Neutrophil (primary cell): ENCODE measurements around the gene RNF149.
"Not testable (repeated sequence)": the region's sequence is repeated elsewhere in the genome, so short reads cannot be mapped to it uniquely, and the experiment has no call there.

Source experiments
- H3K27ac ChIP-seq: fragments of 200-600 bp; sonication (generic); 2 replicates; pipeline ENCODE4 v1.5.1; 2016; ENCODE audit warnings: mild to moderate bottlenecking, moderate library complexity
- H3K27me3 ChIP-seq: fragments of 200-600 bp; sonication (generic); 2 replicates; pipeline ENCODE4 v1.6.0; 2016; ENCODE audit warnings: mild to moderate bottlenecking
- H3K36me3 ChIP-seq: fragments of 200-600 bp; sonication (generic); 2 replicates; pipeline ENCODE4 v1.5.1; 2017
- H3K4me1 ChIP-seq, 2 experiments: fragments of 200-600 bp in 1 of 2; sonication (generic) in 1 of 2; 1 replicate in 1 of 2; 2 replicates in 1 of 2; pipeline versions ENCODE4 v1.5.1 to v1.6.1; 2013 to 2016; ENCODE audit warnings: low read depth in 1 of 2, low read length in 1 of 2, mild to moderate bottlenecking in 1 of 2, moderate library complexity in 1 of 2; ENCODE audit not compliant: control insufficient read depth in 1 of 2, insufficient read depth in 1 of 2
- H3K4me3 ChIP-seq, 2 experiments: fragments of 200-600 bp in 1 of 2; sonication (generic) in 1 of 2; 1 replicate in 1 of 2; 2 replicates in 1 of 2; pipeline ENCODE4 v1.5.1; 2013 to 2016; ENCODE audit warnings: low read depth in 1 of 2, low read length in 1 of 2, mild to moderate bottlenecking in 1 of 2, moderate library complexity in 1 of 2
- H3K9me3 ChIP-seq: fragments of 200-600 bp; sonication (generic); 2 replicates; pipeline ENCODE4 v1.5.1; 2016
- TF ChIP-seq, protein P1 (sequence below): fragments of 200-600 bp; sonication (generic); IDR thresholded peaks from 2 replicates; pipeline ENCODE4 v1.5.1; 2016; ENCODE audit warnings: antibody characterized with exemption

Gene RNF149

GRCh38 chr2:101253703-101254450, 54.6 kb downstream of the RNF149 start:
- TF ChIP-seq, protein P1, sequence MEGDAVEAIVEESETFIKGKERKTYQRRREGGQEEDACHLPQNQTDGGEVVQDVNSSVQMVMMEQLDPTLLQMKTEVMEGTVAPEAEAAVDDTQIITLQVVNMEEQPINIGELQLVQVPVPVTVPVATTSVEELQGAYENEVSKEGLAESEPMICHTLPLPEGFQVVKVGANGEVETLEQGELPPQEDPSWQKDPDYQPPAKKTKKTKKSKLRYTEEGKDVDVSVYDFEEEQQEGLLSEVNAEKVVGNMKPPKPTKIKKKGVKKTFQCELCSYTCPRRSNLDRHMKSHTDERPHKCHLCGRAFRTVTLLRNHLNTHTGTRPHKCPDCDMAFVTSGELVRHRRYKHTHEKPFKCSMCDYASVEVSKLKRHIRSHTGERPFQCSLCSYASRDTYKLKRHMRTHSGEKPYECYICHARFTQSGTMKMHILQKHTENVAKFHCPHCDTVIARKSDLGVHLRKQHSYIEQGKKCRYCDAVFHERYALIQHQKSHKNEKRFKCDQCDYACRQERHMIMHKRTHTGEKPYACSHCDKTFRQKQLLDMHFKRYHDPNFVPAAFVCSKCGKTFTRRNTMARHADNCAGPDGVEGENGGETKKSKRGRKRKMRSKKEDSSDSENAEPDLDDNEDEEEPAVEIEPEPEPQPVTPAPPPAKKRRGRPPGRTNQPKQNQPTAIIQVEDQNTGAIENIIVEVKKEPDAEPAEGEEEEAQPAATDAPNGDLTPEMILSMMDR = no peak

GRCh38 chr2:101253013-101253702, 55.3 kb downstream of the RNF149 start:
- Histone ChIP-seq H3K4me3 (peak overlapping the region; percentile 89 to 97), H3K36me3 (peaks cover 27% of the 10 kb centered on the region), H3K9me3 (no peaks in the 10 kb centered on the region), H3K27ac (peak overlapping the region; percentile 93), H3K4me1 (peaks cover 25 to 30% of the 10 kb centered on the region in 2 experiments), H3K27me3 (no peaks in the 10 kb centered on the region)
- TF ChIP-seq, protein P1 = no peak

More at GRCh38 chr2:101253703-101254450, 54.6 kb downstream of the RNF149 start:
- Histone ChIP-seq H3K36me3 (peaks cover 30% of the 10 kb centered on the region), H3K9me3 (no peaks in the 10 kb centered on the region), H3K4me1 (peaks cover 25 to 30% of the 10 kb centered on the region in 2 experiments), H3K4me3 (peak overlapping the region; percentile 89 to 97), H3K27ac (peak overlapping the region; percentile 93), H3K27me3 (no peaks in the 10 kb centered on the region)

DNA sequence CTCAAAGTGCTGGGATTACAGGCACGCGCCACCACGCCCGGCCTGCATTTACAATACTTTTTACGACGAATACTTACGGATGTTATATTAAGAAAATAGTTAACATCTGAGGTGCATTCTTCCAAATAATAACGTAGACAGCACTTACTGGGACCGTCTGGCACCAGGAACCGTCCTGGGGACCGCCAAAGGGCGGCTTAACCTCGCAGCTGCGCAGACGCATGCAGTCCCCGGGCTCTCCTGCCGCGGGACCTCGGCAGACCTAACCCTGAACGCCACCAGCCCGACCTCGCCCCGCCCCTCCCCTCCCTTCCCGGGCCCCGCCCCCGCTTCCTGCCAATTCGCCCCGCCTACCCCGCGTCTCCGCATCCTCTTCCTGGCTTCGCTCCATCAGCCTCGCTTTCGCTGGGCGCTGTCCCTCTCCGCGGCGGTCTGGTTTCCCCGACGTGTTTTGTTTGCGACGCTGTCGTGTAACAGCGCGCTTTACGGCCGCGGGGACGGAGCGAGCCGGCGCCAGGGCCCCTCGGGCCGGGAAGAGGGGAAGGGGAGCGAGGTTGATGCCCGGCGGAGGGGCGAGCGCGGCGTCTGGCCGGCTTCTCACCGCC, 56.0 kb downstream of the RNF149 start, which contains the start of gene CNOT11:
TSS of gene CNOT11 (plus strand) at position 479 of the 605 bp plus-strand sequence. CDS start at position 558, 79 bp downstream.
- Histone ChIP-seq H3K4me1 (peaks cover 25 to 30% of the 10 kb centered on the region in 2 experiments), H3K9me3 (no peaks in the 10 kb centered on the region)

GRCh38 chr2:101251844-101252407, 56.6 kb downstream of the RNF149 start:
- Histone ChIP-seq H3K27ac (peak overlapping the region; percentile 93), H3K9me3 (no peaks in the 10 kb centered on the region), H3K4me3 (peak overlapping the region; percentile 89 to 97), H3K36me3 (peaks cover 21% of the 10 kb centered on the region), H3K27me3 (no peaks in the 10 kb centered on the region), H3K4me1 (peaks cover 25 to 30% of the 10 kb centered on the region in 2 experiments)
- TF ChIP-seq, protein P1 = peak; percentile 8

More for the DNA sequence above, 56.0 kb downstream of the RNF149 start, which contains the start of gene CNOT11:
- H3K36me3 ChIP-seq = peaks cover 21% of the 10 kb centered on the region
- H3K27me3 ChIP-seq = no peaks in the 10 kb centered on the region
- TF ChIP-seq, protein P1 = peak; percentile 77
- peak within 1 kb of the TSS; percentile 93 for H3K27ac ChIP-seq
- H3K4me3 ChIP-seq = peak within 1 kb of the TSS; percentile 89 to 97

DNA sequence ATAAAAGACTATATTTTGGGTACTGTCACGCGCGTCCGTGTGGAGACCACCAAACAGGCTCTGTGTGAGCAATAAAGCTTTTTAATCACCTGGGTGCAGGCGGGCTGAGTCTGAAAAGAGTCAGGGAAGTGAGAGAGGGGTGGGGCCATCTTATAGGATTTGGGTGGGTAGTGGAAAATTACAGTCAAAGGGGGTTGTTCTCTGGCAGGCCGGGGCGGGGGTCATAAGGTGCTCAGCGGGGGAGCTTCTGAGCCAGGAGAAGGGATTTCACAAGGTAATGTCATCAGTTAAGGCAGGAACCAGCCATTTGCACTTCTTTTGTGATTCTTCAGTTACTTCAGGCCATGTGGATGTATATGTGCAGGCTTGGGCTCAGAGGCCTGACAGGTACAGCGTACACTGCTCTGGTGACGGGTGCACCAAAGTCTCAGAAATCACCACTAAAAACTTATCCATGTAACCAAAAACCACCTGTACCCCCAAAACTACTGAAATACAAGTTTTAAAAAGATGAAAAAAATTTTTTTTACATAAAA, 57.2 kb downstream of the RNF149 start:
- H3K4me1 ChIP-seq = peaks cover 25 to 30% of the 10 kb centered on the region in 2 experiments
- H3K27ac ChIP-seq, H3K4me3 ChIP-seq, H3K9me3 ChIP-seq, H3K27me3 ChIP-seq: not testable (repeated sequence)
- H3K36me3 ChIP-seq = peaks cover 17% of the 10 kb centered on the region
